ENCODE data around the gene ECE1.

- TF ChIP-seq CTCF (IDR thresholded peaks at IDR 0.05) (no peak), POLR2A (IDR thresholded peaks at IDR 0.05) (no peak)
Measured at GRCh38 chr1:21330544-21330943, 40.3 kb upstream of the ECE1 start.

All from heart left ventricle (tissue), 13 donors.